Cardiac septum (tissue), 1 donor: ENCODE measurements around the gene MFSD6. TPM values are rescaled to one million over a fixed set of nuclear protein-coding genes. Genes with fewer than 3 reads are reported as not detected.
A peak's percentile ranks its signal among the peaks of the same experiment; 100 is the strongest.

Experiments
- DNase-seq: peaks from one replicate; pipeline ENCODE4 v3.0.0-alpha.2; 2020; ENCODE audit warnings: low spot score
- intact Hi-C: fragments of 100-400 bp; cut with DNase I; formaldehyde crosslinking; loops from one replicate; pipeline ENCODE4 v1.14.0; 2022
- total RNA-seq: library from RNA; stranded (reverse); fragmentation: NEBNext Ultra II Directional; extraction: Animal tissue kit (Norgen Biotek cat#: 25700); gene quantifications from one replicate; pipeline ENCODE4 v1.2.1, GENCODE V29; 2021
- donor health status: DM: no; HTN: no; CAD: no.

MFSD6 gene
- total RNA-seq, 1 donor from 2014 or later: 14.4 TPM

DNA sequence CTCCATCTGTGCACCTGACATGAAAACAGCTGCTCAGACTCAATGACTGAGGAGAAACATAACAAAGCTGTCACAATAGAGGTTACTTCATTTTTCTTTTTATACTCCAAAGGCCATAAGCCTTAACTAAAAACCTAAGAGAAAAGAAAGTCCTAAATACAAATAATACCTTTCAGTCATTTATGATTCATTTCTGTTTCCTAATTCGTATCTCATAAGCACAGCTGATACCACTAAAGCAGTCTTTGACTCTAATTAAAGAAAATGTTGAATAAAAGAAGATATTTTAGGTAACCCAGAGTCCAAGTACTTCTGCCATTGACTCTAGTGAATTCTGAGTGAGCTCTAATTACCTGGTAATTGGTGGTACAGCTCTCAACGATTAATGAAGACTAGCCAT, 105.7 kb downstream of the MFSD6 start:
- no peak for DNase-seq
- intact Hi-C loops: loop anchor here (10.0 kb wide), 1 partner anchor 429 kb away; no protein-coding TSS in a partner anchor

DNA sequence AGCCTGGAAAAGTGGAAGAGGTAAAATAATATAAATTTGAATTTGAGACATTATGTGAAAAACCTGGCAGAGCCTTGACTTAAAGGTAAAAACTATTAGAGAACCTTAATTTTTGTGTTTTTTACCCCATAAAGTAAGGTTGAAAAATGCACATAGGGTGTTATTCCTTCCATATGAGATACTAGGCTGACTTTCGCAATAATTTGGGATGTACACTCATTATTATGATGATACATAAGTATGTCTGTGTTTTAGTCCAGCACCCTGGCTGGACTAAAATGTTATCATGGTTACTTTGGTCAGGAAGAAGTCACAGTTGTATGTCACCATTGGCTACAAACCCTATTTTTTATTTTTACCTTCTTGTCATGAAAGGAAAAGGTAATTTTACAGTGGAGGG, 106.5 kb downstream of the MFSD6 start:
- intact Hi-C loops: loop anchor here (10.0 kb wide), 1 partner anchor 430 kb away; no protein-coding TSS in a partner anchor
- DNase-seq: no peak

DNA sequence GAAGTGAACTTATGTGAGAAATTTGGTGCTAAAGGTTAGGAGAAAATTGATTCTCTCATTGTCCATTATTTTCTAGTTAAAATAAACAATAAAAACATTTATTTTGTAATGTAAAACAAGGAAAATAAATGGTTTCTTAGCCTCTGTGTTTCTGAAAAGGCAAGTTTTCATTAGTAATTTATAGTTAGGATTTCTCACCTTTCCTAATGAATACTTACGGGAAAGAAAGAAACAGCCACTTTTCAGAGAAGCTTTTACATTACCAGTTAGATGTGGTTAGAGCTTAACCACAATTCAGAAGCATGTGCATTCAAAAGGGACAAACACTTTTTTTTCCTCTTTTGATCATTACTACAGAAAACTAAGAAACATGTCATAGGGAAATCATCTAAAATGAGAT, 107.5 kb downstream of the MFSD6 start:
- no peak for DNase-seq
- intact Hi-C loops: loop anchor here (10.0 kb wide), 1 partner anchor 431 kb away; no protein-coding TSS in a partner anchor

DNA sequence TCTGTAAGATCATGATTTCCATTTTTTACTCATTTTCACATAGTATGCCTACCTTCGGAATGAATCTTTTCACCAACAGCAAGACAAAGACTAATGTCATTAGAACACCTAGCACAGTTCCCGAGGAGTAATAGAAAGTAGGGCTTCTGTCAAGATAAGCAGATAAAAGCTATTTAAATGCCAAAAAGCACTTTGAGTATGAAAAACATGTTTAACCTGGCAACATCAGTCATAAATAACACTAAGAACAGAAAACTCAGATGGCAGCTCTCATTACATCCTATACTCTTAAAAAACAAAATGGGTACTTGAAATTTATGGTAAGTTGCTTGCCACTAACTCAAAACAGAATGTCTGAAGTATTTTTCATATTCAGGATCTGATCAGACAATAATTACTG, 109.3 kb downstream of the MFSD6 start:
- DNase-seq: no peak
- intact Hi-C loops: loop anchor here (10.0 kb wide), 1 partner anchor 433 kb away; no protein-coding TSS in a partner anchor

DNA sequence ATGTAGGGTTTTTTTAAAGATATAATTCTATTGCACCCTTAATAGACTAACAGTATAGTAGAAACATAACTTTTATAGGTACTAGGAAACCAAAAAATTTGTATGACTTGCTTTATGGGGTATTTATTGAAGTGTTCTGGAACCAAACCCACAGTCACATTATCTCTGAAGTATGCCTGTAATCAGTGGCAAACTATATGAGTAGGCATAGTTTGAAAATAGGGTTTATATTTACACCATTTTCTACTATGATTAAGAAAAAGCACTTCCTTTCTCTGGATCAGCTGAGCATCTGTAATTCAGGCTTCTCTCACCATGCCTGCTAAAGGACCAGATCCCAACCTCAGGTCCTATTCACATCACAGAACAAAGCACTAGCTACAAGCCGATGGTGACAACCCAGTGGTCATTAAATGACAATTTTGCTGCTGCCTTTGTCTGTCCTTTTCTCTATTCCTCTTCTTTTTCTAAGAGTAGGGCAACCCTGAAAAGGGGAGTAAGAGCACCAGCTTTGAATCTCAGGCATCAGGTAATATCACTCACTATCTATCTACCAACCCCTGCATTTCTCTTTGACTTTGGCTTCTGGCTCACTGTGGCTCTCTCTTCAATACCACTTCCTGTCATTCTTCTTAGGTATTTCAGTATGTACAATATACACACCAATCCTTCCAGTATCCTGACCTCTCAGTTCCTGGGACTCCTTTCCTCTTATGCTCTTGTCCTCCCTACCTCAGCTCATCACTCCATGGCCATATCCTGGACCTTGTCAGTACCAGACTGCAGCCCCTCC, 112.0 kb downstream of the MFSD6 start:
- intact Hi-C loops: loop anchor here (10.0 kb wide), 1 partner anchor 435 kb away; no protein-coding TSS in a partner anchor
- DNase-seq: no peak

DNA sequence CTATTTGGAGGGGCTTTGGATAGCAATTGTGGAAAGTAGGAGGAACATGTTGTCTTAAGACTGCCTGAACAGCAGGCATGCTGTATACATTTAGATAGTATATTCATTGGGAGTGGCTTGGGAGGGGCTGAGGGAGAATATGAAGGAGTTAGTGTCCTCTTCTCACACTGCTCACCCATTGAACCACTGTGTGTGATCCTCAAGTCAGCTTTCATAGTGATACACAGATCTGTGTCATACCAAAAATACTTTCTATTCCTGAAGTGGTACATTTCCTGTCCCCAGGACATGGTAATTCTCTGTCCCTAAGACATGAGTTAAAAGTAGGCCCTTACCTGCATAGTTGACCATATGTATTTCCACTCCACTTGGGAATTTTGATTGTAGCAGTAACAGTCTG, 116.8 kb downstream of the MFSD6 start:
- intact Hi-C loops: no loop called here
- DNase-seq: no peak

DNA sequence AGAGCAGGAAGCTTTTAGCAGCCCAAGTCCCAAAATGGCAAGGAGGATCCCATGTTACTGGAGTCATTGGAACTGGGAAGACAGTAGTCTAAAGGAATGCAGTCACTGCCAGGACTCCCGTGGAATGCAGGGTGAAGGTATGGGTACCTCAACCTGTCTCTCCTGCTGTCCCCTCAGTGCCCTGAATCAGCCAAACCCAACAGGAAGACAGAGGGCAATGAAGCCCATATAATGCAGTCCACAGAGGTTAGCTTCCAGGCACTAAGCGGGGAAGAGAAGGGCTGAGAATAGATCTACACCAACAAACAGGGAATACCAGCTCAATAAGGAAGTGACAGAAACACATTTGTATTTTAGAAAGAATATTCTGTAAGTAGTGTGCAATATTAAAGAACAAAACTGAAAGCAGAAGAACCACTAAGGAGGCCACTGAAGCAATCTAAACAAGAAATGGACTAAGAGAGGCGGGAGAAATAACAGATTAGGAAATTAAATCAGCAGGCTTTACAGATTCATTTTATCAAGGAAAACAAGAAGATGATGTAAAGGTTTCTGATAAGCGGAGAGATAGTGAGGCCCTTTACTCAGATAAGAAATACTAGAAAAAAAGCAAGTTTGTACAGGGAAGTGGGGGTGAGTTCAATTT, 118.1 kb downstream of the MFSD6 start:
- intact Hi-C loops: no loop called here
- no peak for DNase-seq

DNA sequence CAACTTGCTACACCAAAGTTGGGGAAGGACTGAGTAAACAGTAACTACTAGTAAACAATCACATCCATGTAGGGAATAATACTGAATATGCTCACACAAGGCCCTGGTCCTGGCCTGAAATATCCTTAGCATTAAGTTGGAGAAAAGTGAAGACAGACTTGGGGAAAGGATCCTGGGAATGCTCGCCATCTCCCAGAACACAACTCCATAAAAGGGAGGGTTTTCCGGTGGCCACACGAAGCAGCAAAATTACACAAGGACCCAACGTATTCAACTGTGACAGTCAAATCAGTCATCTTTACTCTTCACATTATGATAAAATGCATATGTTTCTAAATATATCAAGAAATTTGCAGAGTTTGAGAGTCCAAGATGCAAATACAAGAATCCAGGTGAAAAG, 119.1 kb downstream of the MFSD6 start:
- DNase-seq: no peak
- intact Hi-C loops: no loop called here

DNA sequence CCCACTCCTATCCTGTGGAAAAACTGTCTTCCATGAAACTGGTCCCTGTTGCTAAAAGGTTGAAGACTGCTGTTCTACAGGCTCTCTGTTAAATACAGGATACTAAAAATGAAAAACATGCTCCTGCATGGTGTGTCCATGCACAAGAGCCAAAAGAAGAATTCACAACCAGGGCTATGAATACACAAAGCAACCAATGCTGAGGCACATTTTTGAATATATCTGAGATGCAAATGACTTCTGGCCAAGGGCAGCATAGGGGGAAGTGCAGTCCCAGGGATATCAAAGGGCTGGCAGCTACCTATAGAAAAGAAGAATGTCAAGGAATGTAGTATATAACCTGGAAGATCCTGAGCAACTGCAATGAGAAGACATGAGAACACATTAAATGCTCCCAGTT, 119.8 kb downstream of the MFSD6 start:
- intact Hi-C loops: no loop called here
- DNase-seq: no peak

DNA sequence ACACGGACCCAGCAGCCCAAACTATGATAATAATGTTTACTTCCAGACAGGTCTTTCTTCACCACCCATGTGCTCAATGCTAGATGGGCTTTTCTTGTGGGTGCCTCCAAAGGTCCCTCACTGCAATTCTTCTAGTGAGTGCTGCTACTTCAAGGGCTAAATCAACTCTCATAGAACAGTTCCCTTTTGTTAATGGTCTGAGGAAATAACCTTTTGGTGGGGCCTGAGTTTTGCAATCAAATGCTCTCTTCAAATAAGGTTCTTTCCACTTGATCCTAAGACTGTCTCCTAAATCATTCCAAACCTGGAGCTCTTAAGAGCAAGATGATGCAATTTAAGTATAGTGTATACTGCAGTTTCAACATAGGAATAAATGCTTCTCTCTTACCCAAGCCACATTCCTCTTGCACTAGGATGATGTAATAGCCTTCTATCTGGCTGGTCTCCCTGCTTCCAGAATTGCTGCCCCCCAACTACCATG, 120.4 kb downstream of the MFSD6 start:
- intact Hi-C loops: no loop called here
- DNase-seq: no peak

DNA sequence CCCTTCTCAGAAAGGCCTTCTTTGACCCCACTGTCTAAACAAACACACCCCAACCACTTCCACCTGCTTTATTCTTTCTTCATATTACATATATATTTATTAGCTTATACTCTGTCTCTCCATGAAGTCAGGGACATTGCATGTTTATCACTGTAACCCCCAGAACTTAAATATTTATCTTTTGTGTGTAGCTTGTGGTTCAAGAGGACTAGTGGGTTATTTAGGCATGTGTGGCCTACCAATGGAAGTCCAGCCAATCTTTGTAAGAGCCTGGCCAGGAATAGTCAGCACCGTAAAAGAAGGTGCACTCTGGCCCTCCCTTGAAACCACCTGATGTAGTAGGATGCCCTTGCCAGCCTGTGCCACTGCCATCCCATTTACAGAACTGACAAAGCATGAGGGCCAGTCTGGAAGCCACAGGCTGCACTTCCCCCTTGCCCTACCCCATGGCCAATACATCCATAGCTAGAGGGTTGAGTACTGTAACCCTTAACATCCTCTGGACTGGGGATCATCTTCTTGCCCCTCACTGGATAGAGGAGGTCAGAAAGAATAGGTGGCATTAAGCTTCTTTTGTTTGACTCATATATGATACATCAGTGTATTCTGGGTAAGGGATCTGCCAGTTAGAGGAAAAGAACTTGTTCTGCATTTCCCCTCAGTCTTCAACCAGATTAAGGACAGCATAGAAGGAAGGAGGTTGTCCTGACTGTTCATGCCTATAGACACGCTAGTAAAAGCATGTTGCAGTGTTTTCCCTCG, 121.5 kb downstream of the MFSD6 start:
- no peak for DNase-seq
- intact Hi-C loops: loop anchor here (5.0 to 10.0 kb wide), 2 partner anchors 53 to 495 kb away; no protein-coding TSS in a partner anchor

DNA sequence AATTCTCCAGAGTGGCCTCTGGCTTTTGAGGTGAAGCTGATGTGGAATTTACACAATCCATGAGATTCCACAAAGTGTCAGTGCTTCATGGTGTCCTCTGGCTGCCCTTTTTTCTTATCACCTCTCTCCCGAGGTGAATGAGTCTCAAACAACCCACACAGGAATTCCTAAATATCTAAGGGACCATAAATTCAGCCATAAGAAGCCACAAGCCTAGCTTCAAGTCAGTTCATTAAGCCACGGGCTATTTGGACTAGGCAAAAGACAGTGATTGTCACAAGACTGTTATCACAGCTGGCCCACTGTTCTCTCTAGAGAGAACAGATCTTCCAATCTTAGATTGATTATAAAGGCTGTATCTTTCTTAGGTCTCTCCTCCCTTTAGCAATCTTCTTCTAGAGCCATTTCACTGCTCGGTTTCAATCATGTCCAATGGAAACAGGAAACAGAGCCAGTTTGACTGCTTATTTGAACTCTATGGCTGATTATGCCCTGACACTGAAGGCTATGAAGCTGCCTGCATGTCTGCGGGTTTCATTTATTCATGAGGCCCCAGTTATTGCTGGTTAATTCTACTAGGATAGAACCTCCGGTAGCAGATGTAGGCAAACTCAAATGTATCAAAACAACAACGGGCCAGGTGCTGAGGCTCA, 122.2 kb downstream of the MFSD6 start:
- no peak for DNase-seq
- intact Hi-C loops: loop anchor here (5.0 to 10.0 kb wide), 2 partner anchors 52 to 494 kb away; no protein-coding TSS in a partner anchor

DNA sequence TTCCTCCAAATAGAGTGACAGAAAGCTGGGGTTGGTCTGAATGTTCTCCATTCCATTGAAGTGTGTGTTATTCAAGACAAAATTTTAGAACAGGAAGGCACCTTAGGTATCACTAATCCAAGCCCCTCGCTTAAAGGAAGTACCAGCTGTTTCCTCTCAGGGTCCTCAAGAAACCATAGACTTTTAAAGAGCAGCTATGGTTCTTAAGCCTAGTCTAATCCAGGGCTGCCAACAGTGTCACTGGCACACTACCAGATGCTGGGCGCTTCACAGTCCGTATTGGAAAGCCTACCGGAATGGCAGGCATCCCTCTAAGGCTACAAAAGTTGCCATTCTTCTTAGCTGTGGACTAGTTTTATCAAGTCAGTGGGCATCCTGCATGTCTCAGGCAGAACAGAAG, 124.4 kb downstream of the MFSD6 start:
- no peak for DNase-seq
- intact Hi-C loops: loop anchor here (5.0 to 10.0 kb wide), 2 partner anchors 50 to 492 kb away; no protein-coding TSS in a partner anchor

DNA sequence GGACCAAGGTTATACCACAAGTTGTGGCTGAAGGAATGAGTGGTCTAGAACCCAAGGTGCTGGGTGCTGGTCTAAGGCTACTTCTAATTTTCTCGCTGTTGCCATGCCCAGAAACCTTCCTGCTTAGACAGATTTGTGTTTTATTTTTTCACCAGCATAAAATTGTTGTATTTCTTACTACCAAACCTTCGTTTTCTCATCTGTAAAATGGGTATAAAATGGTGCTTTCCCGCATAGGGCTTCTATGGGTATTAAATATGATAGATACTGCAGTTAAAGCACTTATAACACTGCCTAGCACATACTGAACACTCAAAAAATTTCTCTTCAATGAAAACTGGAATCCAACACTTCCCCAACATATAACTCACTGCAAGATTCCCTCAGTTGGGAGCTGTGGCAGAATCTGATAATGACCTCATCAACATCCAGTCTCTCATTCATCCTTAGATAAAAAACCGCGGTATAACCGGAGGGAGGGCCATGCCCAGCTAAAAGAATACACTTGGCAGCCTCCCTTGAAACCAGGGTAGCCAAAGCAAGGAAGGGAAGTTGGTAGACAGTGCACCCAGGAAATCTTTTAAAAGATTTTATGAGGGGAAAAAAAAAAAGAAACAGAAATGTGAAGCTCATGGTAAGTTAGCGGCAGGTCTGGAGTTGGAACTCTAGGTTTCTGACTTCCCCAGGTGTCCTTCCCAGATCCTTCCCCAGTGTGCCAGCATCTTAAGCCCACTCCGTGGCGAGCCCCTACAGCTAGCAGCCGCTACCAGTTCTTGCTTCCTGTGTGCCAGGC, 125.2 kb downstream of the MFSD6 start:
- intact Hi-C loops: loop anchor here (5.0 to 10.0 kb wide), 2 partner anchors 49 to 491 kb away; no protein-coding TSS in a partner anchor
- no peak for DNase-seq

DNA sequence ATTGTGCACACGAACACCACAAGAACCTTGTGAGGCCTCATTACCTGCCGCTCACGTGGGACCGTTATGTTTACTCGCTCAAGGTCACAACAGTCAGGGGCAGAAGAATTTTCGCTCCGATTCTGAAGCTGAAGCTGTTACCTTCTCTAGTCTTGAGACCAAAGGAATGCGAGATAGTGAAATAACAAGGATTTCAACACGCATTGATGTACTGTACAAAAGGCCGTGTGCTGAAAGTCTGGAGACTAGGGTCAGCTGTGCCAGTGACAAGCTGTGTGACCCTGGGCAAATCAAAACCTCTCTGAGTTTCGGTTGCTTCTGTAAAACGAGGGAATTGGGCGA, 125.8 kb downstream of the MFSD6 start:
- intact Hi-C loops: loop anchor here (1.0 to 10.0 kb wide), 3 partner anchors 48 to 491 kb away; no protein-coding TSS in a partner anchor
- DNase-seq: no peak

DNA sequence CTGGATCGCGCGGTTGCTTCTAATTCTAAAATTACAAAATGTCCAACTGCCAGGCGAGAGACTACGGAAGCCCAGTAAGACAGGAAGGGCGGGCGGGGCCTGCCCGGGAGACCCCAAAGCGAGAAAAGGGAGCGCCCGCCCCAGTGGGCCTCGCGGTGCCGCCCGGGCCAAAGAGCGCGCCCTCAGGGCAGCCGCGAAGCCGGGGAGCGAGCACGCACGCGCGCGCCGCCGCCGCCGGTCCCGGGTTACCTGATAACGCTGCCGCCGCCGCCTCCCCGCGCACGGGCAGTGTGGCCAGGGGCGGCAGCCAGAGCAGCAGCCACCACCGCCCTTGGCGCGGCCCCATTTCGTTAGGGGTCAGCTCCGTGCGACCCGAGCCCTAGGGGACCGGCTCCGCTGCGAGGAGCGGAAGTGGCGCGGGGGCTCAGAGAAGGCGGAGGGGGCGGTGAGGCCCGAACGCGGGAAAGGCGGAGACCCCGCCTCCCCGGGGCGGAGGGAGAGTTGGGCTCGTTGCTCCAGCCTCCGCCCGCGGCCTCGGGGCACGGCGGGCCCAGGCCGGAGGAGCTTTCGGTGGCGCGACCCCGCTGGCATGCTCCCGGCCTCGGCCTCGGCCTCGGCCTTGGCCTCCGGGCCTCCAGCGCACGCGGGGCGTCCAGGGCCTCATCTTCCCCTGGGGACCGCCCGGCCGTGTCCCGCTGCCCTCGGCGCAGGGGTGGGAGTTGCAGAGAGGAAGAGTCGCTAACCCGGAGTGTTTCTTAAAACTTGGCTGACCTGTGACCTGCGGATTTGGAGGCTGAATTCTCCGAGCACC, 126.4 kb downstream of the MFSD6 start, which contains the start of gene NEMP2:
NEMP2 (minus strand) TSS at position 413 of the 811 bp plus-strand sequence; CDS start at position 346, 67 bp downstream.
- peak; percentile 92 for DNase-seq
- intact Hi-C loops: loop anchor here (1.0 to 10.0 kb wide), 3 partner anchors 48 to 490 kb away; no protein-coding TSS in a partner anchor

DNA sequence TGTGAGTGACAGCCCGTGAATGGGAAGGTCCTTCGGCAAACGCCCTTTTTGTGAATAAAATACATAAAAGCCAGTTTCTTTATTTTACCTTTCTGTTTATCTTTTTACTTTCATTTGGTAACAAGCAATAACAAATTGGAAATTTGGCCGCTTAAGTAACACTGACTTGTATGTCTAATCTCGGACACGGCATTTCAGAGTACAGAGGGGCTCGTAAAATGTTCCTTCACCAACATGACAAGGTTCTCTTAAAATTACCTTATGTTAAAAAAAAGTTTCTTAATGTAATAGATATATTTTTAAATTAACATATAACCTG, 126.9 kb downstream of the MFSD6 start:
- intact Hi-C loops: loop anchor here (10.0 kb wide), 1 partner anchor 490 kb away; no protein-coding TSS in a partner anchor
- DNase-seq: no peak
